COLO829 (cell line): ENCODE data around the gene SCML1.

Source experiments
- DNase-seq: peaks from one replicate; pipeline ENCODE4 v3.0.0; 2012; ENCODE audit warnings: low spot score

The SCML1 gene, protein sequence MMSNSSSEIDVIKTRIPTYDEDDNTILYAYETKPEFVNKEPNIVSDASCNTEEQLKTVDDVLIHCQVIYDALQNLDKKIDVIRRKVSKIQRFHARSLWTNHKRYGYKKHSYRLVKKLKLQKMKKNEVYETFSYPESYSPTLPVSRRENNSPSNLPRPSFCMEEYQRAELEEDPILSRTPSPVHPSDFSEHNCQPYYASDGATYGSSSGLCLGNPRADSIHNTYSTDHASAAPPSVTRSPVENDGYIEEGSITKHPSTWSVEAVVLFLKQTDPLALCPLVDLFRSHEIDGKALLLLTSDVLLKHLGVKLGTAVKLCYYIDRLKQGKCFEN

DNA sequence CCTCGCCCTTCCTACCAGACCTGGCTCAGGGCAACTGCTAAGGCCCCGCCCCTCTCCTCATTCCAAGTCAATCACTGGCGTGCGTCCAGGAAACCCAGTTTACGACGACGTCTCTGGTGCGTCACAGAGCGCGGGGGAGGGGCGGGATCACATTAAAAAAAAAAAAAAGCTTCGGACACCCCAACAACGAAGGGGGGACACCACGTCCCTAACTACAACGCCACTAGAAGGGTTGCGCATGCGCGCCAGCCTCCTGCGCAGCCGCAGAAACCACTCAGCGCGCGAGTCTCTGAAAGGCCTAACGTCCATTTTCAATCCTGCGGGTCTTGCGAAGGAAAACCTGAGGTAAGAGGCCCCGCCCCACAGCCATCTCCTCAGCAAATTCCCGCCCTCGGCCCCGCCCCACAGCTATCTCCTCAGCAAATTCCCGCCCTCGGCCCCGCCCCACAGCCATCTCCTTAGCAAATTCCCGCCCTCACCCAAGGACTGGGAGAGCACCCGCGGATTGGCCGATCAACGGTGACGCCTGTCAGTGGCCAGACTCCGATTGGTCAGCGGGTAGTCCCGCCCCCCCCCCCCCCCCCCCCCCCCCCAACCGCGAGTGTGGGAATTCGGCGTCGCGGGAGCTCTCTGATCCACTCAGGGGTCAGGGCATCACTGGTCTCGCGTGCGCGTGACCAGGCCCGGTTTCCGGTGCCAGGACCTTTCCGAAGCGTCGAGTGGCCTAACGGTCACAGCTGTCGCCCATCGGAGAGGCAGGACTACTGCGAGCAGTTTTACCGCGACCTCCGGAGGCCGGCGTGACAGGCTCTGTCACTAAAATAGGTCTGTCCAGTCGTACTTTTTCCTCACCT lies at the start of gene SCML1:
Gene SCML1 (plus strand): TSS at position 638 of the 854 bp plus-strand sequence. CDS start 6,694 bp downstream, outside the sequence.
- peak; percentile 96 for DNase-seq

DNA sequence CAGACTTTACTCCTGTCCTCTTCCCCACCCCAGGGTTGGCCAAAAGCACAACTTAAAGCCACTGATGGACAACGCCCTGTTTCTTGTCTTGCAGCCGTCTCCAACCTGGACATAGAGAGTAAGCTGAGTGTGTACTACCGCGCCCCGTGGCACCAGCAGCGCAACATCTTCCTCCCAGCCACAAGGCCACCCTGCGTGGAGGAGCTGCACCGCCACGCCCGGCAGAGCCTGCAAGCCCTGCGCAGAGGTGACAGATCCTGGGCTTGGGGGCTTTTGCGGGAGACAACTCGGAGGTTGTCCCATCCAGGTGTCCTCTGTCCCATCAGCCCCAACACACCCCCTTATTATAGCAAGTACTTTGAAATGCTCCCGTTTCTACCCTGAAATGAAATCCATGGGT lies 49.6 kb upstream of the SCML1 start:
- no peak for DNase-seq

DNA sequence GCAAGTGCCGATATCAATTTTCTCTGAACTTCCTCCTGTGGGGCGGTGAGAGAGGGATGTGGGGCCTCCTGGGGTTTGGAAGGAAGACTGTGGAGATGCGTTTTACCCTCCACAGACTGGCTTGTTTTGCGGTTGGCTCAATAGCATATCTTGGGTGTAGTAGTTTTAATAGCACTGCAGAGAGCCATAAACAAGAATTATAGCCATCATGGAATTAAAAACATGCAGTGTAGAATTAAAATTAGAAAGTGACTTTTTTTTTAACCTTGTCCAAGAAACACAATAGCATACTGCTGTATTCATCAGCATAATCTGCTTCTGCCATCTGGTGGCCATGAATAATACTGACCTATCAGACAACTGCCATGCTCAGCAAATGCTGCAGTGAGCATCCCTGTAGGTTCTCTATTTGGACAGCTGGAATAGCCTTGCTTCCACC lies 47.3 kb upstream of the SCML1 start:
- peak; percentile 40 for DNase-seq

DNA sequence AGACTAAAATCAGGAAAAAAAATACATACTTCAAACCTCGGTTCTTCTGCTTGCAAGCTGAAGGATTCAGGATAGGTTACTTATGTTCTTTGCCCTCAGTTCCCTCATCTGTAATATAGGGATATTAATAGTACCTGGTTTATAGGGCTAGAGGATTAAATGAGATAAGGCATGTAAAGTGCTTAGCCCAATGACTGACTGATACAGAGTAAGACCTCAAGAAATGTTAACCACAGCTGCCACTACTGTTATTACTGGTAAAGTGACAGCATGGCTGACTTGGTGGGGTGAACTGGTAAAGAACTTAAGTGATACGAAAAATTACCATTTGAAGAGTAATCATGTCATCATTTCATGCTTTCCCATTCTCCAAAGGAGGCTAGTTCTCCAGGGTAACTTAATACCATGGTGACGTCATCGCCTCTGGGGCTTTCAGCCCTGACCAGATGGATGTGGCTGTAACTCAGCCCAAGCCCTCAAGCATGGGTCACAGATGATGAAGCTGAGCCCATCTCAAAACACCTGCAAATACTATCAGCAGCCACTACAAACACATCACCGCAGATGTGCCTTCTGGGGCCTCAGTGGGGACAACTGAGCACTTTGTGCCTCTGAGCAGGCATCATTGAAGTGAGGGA lies 44.5 kb upstream of the SCML1 start:
- no peak for DNase-seq

DNA sequence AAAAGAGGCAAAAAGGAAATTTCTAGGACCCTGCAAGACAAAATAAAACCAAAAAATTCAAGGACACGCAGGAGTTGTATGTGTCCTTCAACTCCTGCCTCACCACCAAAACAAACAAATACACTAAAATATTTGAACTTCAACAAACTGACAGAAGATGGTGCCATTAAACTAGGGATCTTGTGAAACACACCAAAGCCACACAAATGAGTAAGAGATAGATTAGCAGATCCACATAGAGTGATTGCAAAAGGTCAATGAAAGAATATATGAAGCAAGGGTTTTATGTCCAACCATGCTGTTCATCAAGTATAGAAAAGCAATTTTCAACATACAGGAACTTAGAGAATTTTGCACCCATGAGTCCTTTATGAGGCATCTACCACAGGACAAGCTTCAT lies 40.1 kb upstream of the SCML1 start:
- DNase-seq, result no peak

DNA sequence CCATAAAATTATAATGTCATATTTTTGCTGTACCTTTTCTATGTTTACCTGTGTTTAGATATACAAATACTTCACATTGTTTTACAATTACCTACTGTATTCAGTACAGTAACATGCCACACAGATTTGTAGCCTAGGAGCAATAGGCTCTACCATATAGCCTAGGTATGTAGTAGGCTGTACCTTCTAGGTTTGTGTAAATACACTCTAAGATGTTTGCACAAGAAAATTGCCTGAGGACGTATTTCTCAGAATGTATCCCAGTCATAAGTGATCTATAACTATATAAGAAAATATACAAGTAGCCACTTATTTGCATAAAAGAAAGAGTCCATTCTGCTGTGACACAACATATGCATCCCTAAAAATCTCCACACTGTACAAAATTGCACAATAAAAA lies 36.3 kb upstream of the SCML1 start:
- DNase-seq, result no peak

DNA sequence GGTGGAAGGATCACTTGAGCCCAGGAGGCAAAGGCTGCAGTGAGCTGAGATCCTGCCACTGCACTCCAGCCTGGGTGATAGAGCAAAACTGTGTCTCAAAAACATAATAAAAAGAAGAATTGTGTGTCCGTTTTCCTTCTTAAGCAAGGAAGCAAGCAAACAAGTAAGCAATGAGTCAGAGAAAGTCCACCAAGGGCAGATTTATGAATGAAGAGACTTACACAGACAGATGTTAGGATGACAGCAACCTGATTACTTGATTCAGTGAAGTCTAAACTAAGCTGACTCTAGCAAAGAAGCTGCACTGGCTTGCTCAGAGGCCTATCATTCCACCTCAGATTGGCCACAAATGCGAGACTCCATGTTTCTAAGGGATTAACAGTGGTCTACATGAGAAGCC lies 34.1 kb upstream of the SCML1 start:
- no peak for DNase-seq

DNA sequence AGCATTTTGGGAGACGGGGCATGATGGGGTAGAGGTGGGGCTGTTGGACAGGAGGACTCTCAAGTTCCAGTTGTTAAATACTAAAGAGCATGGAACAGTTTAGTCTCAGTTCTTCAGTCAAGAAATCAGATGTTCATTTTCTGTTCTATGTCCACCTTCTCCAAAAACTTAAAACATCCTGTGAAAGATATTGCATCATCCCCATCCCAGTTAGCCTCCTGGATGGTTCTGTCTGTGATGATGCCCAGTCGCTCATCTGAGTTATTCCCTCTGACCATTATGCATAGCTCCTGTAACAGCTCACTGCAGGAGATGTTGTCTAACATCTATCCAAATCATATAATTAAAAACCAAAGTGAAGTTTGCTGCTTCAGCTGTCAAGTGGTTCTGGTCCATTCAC lies 32.1 kb upstream of the SCML1 start:
- no peak for DNase-seq

DNA sequence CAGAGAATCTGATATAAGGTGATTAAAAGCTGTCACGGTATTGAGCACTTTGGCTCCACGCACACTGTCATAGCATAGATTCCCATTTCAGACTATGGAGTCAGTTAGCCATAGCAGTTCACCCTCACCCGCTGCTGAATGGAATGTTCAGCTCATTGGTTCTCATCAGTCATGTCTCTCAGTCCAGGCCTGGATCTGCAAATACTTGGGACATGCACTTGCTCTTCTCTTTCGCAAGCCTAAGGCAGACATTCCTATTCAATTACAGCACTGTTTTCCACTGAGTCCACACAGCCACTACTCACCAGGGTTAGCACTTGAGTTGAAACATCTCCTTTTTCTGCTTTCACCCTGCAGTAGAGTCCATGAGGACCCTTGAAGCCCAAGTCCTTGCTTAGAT lies 30.6 kb upstream of the SCML1 start:
- DNase-seq, result no peak

DNA sequence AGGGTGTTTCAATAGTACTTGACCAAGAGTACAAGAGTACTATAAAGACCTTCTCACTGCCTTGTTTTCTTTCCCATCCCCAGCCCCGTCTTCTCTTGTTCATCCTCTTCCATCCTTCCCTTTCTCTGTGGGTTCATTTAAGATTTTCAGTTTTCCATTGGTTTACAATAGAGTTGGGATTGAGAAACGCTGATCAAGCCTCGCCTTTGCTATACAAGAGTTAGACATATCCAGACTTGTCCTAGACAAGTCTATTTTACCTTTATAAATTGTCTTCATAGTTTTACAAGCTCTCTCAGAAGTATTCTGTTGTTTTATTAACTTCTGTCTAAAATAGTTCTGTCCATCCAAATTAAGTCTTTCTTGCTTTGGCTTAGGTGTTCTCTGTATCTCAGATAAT lies 29.6 kb upstream of the SCML1 start:
- no peak for DNase-seq

DNA sequence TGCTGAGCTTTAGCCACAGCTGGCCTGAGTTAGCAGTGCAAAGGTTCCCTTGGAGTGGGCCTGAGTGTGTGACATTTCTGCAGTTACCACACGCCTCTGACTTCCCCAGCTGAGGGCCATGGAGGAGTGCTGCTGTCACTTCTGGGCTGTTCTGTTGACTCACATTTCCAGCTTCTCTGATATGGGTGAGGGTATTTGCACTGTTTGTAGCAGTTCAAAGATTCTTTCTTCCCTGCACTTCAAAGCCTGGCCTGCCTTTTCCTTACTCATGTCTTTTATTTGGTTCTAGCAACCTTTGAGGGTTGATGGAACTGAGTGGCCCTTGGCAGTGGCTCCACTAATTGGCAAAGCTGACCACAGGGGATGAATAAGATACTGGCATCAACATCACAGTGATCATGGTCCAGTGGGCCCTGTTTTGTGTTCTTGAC lies 26.4 kb upstream of the SCML1 start:
- no peak for DNase-seq

DNA sequence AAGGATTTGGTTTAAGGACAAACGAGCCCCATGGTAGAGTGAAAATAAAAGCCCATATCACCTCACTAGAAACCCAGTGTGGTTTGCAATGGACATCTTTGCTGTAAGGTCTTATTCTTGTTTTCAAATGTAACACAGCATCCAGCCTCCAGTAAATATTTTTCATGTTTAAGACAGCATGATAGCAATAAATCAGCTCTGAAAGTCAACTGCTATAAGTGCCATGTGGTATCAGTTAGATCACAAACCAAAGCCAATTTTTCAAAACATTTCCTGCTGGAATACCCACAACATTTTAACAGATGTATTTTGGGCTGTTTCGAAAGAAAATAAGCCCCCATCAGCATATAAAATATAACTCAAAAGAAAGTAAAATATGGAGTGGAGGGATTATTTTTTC lies 24.0 kb upstream of the SCML1 start:
- no peak for DNase-seq

DNA sequence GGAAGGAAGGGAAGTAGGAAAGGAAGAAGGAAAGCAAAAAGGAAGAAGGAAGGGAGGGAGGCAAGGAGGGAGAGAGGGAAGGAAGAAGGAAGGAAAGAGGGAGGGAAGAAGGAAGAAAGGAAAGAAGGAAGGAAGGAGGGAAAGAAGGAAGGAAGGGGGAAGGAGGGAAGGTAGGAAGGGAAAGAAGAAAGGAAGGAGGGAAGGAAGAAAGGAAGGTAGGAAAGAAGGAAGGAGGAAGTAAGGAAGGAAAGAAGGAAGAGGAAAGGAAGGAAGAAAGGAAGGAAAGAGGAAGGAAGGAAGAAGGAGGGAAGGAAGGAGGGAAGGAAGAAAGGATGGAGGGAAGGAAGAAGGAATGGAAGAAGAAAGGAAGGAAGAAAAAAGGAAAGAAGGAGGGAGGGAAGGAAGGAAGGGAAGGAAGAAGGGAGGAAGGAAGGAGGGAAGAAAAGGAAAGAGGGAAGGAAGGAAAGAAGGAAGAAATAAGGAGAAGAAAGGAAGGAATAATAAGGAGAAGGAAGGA lies 18.6 kb upstream of the SCML1 start:
- no peak for DNase-seq

DNA sequence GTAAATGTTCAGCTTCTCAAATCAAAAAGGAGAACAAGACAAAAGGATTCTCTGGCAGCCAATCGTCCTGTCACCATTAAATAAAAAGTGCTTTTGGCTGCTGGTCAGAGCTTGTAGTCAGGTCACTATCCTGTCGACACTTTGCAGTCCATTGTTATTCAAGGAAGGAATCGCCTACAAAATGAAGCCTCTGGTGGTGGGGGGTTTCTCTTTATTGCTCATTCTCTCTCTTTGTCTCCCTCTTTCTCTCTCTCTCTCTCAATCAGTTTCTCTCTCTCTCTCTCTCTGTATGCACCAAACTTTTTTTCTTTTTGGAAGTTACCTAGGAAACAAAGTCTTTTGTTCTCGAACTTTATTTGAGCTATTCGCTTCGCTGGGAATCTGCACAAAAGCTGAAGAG lies 17.6 kb upstream of the SCML1 start:
- DNase-seq, result no peak

DNA sequence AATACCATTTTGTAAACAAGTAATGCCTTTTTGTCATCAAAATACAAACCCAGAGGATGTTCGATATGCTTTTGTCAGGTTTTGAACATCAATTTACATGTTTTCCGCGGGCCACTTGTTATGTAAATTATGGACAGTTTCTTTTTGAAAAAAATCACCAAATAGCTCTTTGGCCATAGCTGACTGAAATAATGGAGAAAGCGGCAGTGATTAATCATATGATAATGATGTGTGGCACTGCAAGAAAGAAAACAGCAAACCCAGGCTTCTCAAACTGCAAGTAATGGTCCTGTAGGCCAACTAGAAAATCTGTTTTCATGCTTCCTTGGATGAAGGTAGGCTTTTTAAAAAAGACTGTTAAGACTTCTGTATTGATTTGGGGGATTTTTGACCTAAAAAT lies 15.6 kb upstream of the SCML1 start:
- DNase-seq, result no peak

DNA sequence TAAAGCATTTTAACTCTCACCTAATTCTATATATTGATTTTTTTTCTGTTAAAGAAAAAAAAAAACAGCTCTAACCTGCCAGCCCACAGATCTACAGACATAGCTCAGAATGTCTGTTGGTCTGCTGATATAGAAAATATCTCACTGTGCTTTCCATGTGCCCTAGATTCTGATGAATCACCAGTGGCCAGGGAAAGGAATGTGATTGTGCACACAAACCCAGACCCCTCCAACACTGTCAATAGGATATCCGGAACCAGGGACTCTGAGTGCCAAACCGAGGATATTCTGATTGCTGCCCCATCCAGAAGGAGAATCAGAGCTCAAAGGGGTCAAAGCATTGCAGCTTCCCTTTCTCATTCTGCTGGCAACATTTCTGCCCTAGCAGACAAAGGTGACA lies 12.1 kb upstream of the SCML1 start:
- no peak for DNase-seq

DNA sequence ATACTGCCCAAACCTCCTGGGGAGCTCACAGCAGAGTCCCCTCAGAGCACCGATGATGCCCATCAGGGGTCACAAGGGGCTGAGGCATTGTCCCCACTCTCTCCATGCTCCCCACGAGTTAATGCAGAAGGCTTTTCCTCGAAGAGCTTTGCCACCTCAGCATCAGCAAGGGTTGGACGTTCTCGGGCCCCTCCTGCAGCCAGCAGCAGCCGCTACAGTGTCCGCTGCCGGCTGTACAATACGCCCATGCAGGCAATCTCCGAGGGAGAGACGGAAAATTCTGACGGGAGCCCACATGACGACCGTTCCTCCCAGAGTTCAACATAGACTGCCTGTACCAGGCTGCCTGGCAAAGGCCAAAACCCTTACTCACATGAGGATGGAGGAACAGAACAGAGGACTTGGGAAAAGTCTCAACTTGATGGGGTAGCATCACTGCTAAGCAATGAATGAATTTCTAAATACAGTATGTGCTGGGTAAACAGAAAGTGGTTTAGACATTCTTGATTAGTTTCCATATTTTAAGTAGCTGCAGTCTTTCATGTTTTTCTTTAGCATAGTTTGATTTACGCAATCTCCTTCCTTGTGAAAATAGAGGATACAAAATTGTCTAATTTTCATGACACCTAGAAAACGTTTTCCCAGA lies 5.0 kb upstream of the SCML1 start:
- no peak for DNase-seq

DNA sequence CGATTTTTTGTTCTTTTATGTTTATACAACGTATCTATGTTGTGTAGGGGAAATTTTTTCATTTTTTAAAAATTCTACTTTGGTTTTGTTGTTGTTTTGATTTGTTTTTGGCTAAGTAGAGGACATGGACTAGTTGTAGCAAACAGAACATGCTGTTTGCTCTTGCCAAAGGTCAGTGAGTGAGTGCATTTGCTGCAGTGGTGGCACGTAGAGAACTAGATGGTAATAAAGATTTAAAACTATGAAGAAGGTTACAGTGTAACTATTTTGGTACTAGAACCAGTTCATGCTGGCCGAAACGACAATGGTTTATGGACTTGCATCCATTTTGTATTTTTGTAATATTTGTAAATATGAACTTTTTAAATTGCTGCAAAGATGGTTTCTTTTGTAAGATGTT lies 1.9 kb upstream of the SCML1 start:
- DNase-seq, result no peak

DNA sequence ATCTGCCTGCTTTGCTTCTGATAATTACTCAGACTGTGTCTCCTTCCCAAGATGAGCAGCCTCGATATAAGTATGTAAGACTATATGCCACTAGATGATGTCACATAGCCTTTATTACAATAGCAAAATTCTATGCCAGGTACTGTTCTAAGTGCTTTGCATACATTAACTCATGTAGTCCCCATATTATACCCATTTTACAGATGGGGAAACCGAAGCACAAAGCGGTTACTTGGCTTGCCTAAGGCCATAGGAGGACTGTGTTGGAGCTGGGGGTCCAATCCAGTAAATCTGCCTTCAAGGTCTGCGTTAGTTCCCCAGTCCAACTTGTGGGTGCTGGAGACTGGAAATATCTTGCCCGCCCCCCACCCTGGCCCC lies 826 bp upstream of the SCML1 start:
- DNase-seq, result no peak

DNA sequence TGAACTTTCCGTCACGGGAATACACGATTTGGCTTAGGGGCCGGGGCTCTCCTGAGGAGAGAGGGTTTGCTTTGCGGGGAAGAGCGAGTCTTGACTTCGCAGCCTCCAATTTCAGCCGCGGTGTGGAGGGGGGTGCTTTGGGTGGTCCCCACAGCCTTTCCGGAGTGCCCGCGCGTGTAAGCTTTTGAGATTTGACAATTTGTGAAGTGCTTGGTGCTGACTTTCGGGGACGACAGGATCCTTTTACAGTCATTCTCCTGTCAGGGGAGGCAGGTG lies 355 bp downstream of the SCML1 start:
- no peak for DNase-seq

DNA sequence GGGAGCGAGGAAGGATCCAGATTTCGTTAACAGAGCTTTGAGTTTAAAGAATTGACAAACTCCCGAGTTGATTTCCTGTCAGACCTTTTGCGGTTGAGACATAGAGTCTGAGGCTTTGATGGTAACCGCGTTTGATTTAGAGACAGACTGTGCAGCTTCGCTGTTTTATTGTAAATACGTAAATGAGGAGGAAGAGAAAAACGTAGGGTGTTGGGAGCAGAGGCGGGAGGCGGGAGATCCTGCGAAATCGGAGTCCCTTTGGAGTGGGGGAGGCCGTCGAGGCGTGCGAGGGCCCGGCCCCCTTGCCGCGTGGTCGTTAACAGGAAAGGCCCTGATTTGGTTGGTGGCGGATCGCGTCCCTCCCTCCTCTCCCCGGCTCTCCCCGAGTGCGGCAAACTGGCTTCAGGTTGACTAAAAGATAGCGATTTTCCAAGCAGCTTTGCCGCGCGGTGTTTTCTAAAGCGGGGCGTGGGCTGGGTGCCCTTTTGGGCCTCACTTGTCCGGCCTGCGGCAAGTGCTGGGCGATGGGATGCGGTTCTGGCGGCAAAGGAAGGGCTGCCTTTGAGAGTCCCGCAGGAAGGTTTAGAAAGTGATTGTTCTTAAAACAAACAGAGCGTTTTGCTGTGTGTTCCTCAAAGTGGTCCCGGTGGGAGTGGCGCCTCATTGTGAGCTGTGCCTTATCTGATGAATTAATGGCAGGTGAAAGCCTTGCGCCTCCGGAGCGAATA lies 857 bp downstream of the SCML1 start:
- DNase-seq, result no peak
